H9 (cell line): ENCODE measurements around the gene KAT7. TPM values are rescaled to one million over a fixed set of nuclear protein-coding genes. Genes with fewer than 3 reads are reported as not detected.

Experiments
- DNase-seq: peaks from one replicate; pipeline ENCODE4 v3.0.0-alpha.2; 2017
- H2AFZ ChIP-seq: one replicate; pipeline ENCODE4 v1.6.1; 2013; ENCODE audit warnings: mild to moderate bottlenecking, low read length, control low read depth, moderate library complexity
- H2AK5ac ChIP-seq: 2 replicates; pipeline ENCODE4 v1.6.1; 2013; ENCODE audit warnings: low read length, control low read depth, mixed read lengths; ENCODE audit not compliant: insufficient read length
- H2BK120ac ChIP-seq: one replicate; pipeline ENCODE4 v1.6.1; 2013; ENCODE audit warnings: low read depth, mild to moderate bottlenecking, low read length, control low read depth, inconsistent platforms; ENCODE audit not compliant: poor library complexity, severe bottlenecking
- H2BK12ac ChIP-seq: 2 replicates; pipeline ENCODE4 v1.6.1; 2013; ENCODE audit warnings: low read length, control low read depth, mixed read lengths, low read depth; ENCODE audit not compliant: insufficient read length
- H2BK15ac ChIP-seq: 2 replicates; pipeline ENCODE4 v1.6.1; 2013; ENCODE audit warnings: low read depth, low read length, control low read depth
- H2BK20ac ChIP-seq: one replicate; pipeline ENCODE4 v1.6.1; 2013; ENCODE audit warnings: low read depth, mild to moderate bottlenecking, low read length, control low read depth, inconsistent platforms; ENCODE audit not compliant: poor library complexity, severe bottlenecking
- H2BK5ac ChIP-seq: 2 replicates; pipeline ENCODE4 v1.6.1; 2013; ENCODE audit warnings: low read length, control low read depth, mixed read lengths; ENCODE audit not compliant: insufficient read length
- H3K14ac ChIP-seq: 2 replicates; pipeline ENCODE4 v1.6.1; 2013; ENCODE audit warnings: low read length, control low read depth; ENCODE audit not compliant: insufficient read depth
- H3K18ac ChIP-seq: 2 replicates; pipeline ENCODE4 v1.6.1; 2013; ENCODE audit warnings: low read depth, mild to moderate bottlenecking, mixed read lengths, low read length, control low read depth; ENCODE audit not compliant: insufficient read length
- H3K23ac ChIP-seq: 2 replicates; pipeline ENCODE4 v1.6.1; 2013; ENCODE audit warnings: low read length, control low read depth, mixed read lengths, low read depth; ENCODE audit not compliant: insufficient read length
- H3K23me2 ChIP-seq: 2 replicates; pipeline ENCODE4 v1.6.1; 2013; ENCODE audit warnings: low read depth, mild to moderate bottlenecking, mixed read lengths, low read length, control low read depth; ENCODE audit not compliant: insufficient read length, poor library complexity, severe bottlenecking
- H3K27ac ChIP-seq: 2 replicates; pipeline ENCODE4 v1.5.1; 2013; ENCODE audit warnings: low read length, control low read depth, mixed read lengths, low read depth; ENCODE audit not compliant: insufficient read length
- H3K27me3 ChIP-seq: 2 replicates; pipeline ENCODE4 v1.6.1; 2013; ENCODE audit warnings: low read length, control low read depth, inconsistent platforms; ENCODE audit not compliant: insufficient read depth
- H3K4ac ChIP-seq: 2 replicates; pipeline ENCODE4 v1.6.1; 2013; ENCODE audit warnings: low read depth, mild to moderate bottlenecking, control low read depth, inconsistent platforms, low read length, moderate library complexity
- H3K4me1 ChIP-seq: 2 replicates; pipeline ENCODE4 v1.6.1; 2013; ENCODE audit warnings: low read length, control low read depth, inconsistent platforms; ENCODE audit not compliant: insufficient read depth
- H3K4me2 ChIP-seq: 2 replicates; pipeline ENCODE4 v1.6.1; 2013; ENCODE audit warnings: low read length, control low read depth, mixed read lengths; ENCODE audit not compliant: insufficient read length, insufficient read depth
- H3K56ac ChIP-seq: 2 replicates; pipeline ENCODE4 v1.6.1; 2013; ENCODE audit warnings: low read depth, mild to moderate bottlenecking, mixed read lengths, low read length, control low read depth; ENCODE audit not compliant: insufficient read length
- H3K79me1 ChIP-seq: 2 replicates; pipeline ENCODE4 v1.6.1; 2013; ENCODE audit warnings: low read depth, mild to moderate bottlenecking, moderate library complexity, low read length, control low read depth, inconsistent platforms; ENCODE audit not compliant: insufficient read depth, poor library complexity, severe bottlenecking
- H3K79me2 ChIP-seq: 2 replicates; pipeline ENCODE4 v1.6.1; 2013; ENCODE audit warnings: low read length, control low read depth, inconsistent platforms; ENCODE audit not compliant: insufficient read depth
- H3K9ac ChIP-seq: 2 replicates; pipeline ENCODE4 v1.6.1; 2013; ENCODE audit warnings: low read length, control low read depth, mixed read lengths; ENCODE audit not compliant: insufficient read length; ENCODE audit errors: extremely low read depth
- H3K9me3 ChIP-seq: one replicate; pipeline ENCODE4 v1.6.1; 2013; ENCODE audit warnings: low read depth, low read length, inconsistent platforms; ENCODE audit not compliant: control insufficient read depth
- H3T11ph ChIP-seq: one replicate; pipeline ENCODE4 v1.6.1; 2013; ENCODE audit warnings: mild to moderate bottlenecking, low read length, control low read depth, inconsistent platforms
- H4K20me1 ChIP-seq: one replicate; pipeline ENCODE4 v1.6.1; 2013; ENCODE audit not compliant: control insufficient read depth, insufficient read length, insufficient read depth
- H4K5ac ChIP-seq: 2 replicates; pipeline ENCODE4 v1.6.1; 2013; ENCODE audit warnings: low read depth, mild to moderate bottlenecking, mixed read lengths, low read length, control low read depth; ENCODE audit not compliant: insufficient read length
- H4K8ac ChIP-seq: replicated peaks from 2 replicates; pipeline ENCODE4 v1.6.1; 2013; ENCODE audit warnings: low read length, control low read depth, mixed read lengths, low read depth; ENCODE audit not compliant: insufficient read length
- H4K91ac ChIP-seq: 2 replicates; pipeline ENCODE4 v1.6.1; 2013; ENCODE audit warnings: low read depth, mild to moderate bottlenecking, moderate library complexity, mixed read lengths, low read length, control low read depth; ENCODE audit not compliant: insufficient read length
- H3K27ac Mint-ChIP-seq, 3 experiments: 2 replicates in 2 of 3; 3 replicates in 1 of 3; pipeline ENCODE4 v1.8.0; 2020 to 2021; ENCODE audit warnings: mixed read lengths in 3 of 3, mild to moderate bottlenecking in 1 of 3, moderate library complexity in 1 of 3
- H3K27me3 Mint-ChIP-seq: 2 replicates; pipeline ENCODE4 v1.8.0; 2021; ENCODE audit warnings: low read depth, mild to moderate bottlenecking, moderate library complexity, mixed read lengths
- H3K36me3 Mint-ChIP-seq, 3 experiments: 2 replicates in 2 of 3; 3 replicates in 1 of 3; pipeline ENCODE4 v1.8.0; 2020 to 2021; ENCODE audit warnings: low read depth in 3 of 3, mixed read lengths in 3 of 3; ENCODE audit not compliant: insufficient read depth in 1 of 3
- H3K4me1 Mint-ChIP-seq, 2 experiments: 2 replicates each; pipeline ENCODE4 v1.8.0; 2020; ENCODE audit warnings: mixed read lengths in 2 of 2
- H3K4me3 Mint-ChIP-seq, 2 experiments: 2 replicates in 1 of 2; 3 replicates in 1 of 2; pipeline ENCODE4 v1.8.0; 2020 to 2021; ENCODE audit warnings: mild to moderate bottlenecking in 2 of 2, mixed read lengths in 2 of 2, moderate library complexity in 1 of 2
- H3K9me3 Mint-ChIP-seq, 2 experiments: 2 replicates in 1 of 2; 3 replicates in 1 of 2; pipeline ENCODE4 v1.8.0; 2020; ENCODE audit warnings: mild to moderate bottlenecking in 2 of 2, mixed read lengths in 2 of 2, moderate library complexity in 1 of 2
- CTCF ChIP-seq: fragments of 200-600 bp; sonication (generic); conservative IDR thresholded peaks from 3 replicates; pipeline ENCODE4 v1.8.0; 2021; ENCODE audit warnings: antibody characterized with exemption, mild to moderate bottlenecking
- WGBS: extraction: QIAGEN DNeasy Blood & Tissue Kit; methylation state at CpG from one replicate; pipeline ENCODE4 v1.1.7; 2013; ENCODE audit warnings: missing lambda C conversion rate, low lambda C conversion rate, mixed read lengths; ENCODE audit not compliant: insufficient read length; ENCODE audit errors: extremely low coverage; 5-methylcytosine and 5-hydroxymethylcytosine counted together
- total RNA-seq: library from RNA; stranded (reverse); gene quantifications from 2 replicates; pipeline ENCODE4 v1.2.1, GENCODE V29; 2021

Gene KAT7
- total RNA-seq, 1 experiment from 2014 or later, result 93.1 TPM

GRCh38 chr17:49776551-49777300 is 11.8 kb upstream of the KAT7 start:
- H3K9me3 Mint-ChIP-seq, result no peaks in the 10 kb centered on the region

More at GRCh38 chr17:49776551-49777300, 11.8 kb upstream of the KAT7 start:
- no peak overlapping the region for H3K4me3 Mint-ChIP-seq
- H3K14ac ChIP-seq, result no peak overlapping the region
- no peak for TF ChIP-seq CTCF
- peaks cover 3 to 6% of the 10 kb centered on the region in 2 experiments; a peak in 3 of 4 replicates for H3K4me1 Mint-ChIP-seq
- H3K18ac ChIP-seq, result no peak overlapping the region
- H3K27me3 Mint-ChIP-seq, result peaks cover 2% of the 10 kb centered on the region; the same call in 1 of the 2 replicates
- no peaks in the 10 kb centered on the region for H3K79me1 ChIP-seq
- H3K56ac ChIP-seq, result no peak overlapping the region
- H2BK15ac ChIP-seq, result no peak overlapping the region
- no peak overlapping the region for H2AFZ ChIP-seq
- no peak overlapping the region for H3K27ac Mint-ChIP-seq
- no peaks in the 10 kb centered on the region for H4K20me1 ChIP-seq
- no peak overlapping the region for H3K4me2 ChIP-seq
- no peak overlapping the region for H4K91ac ChIP-seq
- H3K27me3 ChIP-seq, result no peaks in the 10 kb centered on the region
- no CpG with 5 or more reads among the region's 8 CpGs for WGBS
- no peaks in the 10 kb centered on the region for H3K9me3 ChIP-seq
- H2BK20ac ChIP-seq, result no peak overlapping the region
- H2BK12ac ChIP-seq, result no peak overlapping the region
- no peak overlapping the region for H3K9ac ChIP-seq
- H3K79me2 ChIP-seq, result no peaks in the 10 kb centered on the region
- no peak overlapping the region for H2BK5ac ChIP-seq
- DNase-seq, result no peak
- H3T11ph ChIP-seq, result no peak overlapping the region
- H4K5ac ChIP-seq, result no peak overlapping the region
- no peaks in the 10 kb centered on the region for H3K23me2 ChIP-seq
- H3K36me3 Mint-ChIP-seq, result no peaks in the 10 kb centered on the region
- no peak overlapping the region for H4K8ac ChIP-seq
- no peak overlapping the region for H3K4ac ChIP-seq
- no peak overlapping the region for H2AK5ac ChIP-seq
- no peaks in the 10 kb centered on the region; the same call in 1 of the 2 replicates for H3K4me1 ChIP-seq
- no peak overlapping the region for H3K27ac ChIP-seq
- no peak overlapping the region for H3K23ac ChIP-seq
- H2BK120ac ChIP-seq, result no peak overlapping the region
